Measurements from ENCODE around the gene CDK2AP2. TPM values are rescaled to one million over a fixed set of nuclear protein-coding genes. Genes with fewer than 3 reads are reported as not detected.

CDK2AP2 gene
- total RNA-seq, 1 donor from 2014 or later: 17.6 TPM

GRCh38 chr11:67532889-67533288 is 24.9 kb upstream of the CDK2AP2 start:
- Mint-ChIP-seq H3K27me3 (ENCODE audit: low read depth) (peaks cover 3% of the 10 kb centered on the region), H3K9me3 (peaks cover 23% of the 10 kb centered on the region)
- TF ChIP-seq CTCF (IDR thresholded peaks at IDR 0.05; ENCODE audit: unreplicated experiment): no peak

GRCh38 chr11:67530282-67530592 is 22.3 kb upstream of the CDK2AP2 start:
- Mint-ChIP-seq H3K27ac (no peak overlapping the region), H3K36me3 (peaks cover 4% of the 10 kb centered on the region), H3K4me3 (no peak overlapping the region), H3K4me1 (no peaks in the 10 kb centered on the region), H3K27me3 (ENCODE audit: low read depth) (peaks cover 7% of the 10 kb centered on the region), H3K9me3 (peaks cover 30% of the 10 kb centered on the region)
- no peak for TF ChIP-seq CTCF (IDR thresholded peaks at IDR 0.05; ENCODE audit: unreplicated experiment)
- DNase-seq (ENCODE audit: low spot score in 2 of 2, unreplicated experiment in 2 of 2): no peak

More at GRCh38 chr11:67532889-67533288, 24.9 kb upstream of the CDK2AP2 start:
- no peak overlapping the region for H3K4me3 Mint-ChIP-seq
- no peaks in the 10 kb centered on the region for H3K4me1 Mint-ChIP-seq
- H3K36me3 Mint-ChIP-seq: peaks cover 4% of the 10 kb centered on the region
- DNase-seq (ENCODE audit: low spot score in 2 of 2, unreplicated experiment in 2 of 2): no peak
- H3K27ac Mint-ChIP-seq: no peak overlapping the region

GRCh38 chr11:67528376-67528775 is 20.4 kb upstream of the CDK2AP2 start:
- no peak for DNase-seq (ENCODE audit: low spot score in 2 of 2, unreplicated experiment in 2 of 2)
- no peak for TF ChIP-seq CTCF (IDR thresholded peaks at IDR 0.05; ENCODE audit: unreplicated experiment)
- Mint-ChIP-seq H3K27me3 (ENCODE audit: low read depth) (peaks cover 10% of the 10 kb centered on the region), H3K27ac (no peak overlapping the region), H3K4me3 (no peak overlapping the region), H3K36me3 (no peaks in the 10 kb centered on the region), H3K9me3 (peaks cover 20% of the 10 kb centered on the region), H3K4me1 (no peaks in the 10 kb centered on the region)

- TF ChIP-seq CTCF (IDR thresholded peaks at IDR 0.05; ENCODE audit: unreplicated experiment): no peak
- Mint-ChIP-seq H3K9me3 (peaks cover 7% of the 10 kb centered on the region), H3K27me3 (ENCODE audit: low read depth) (peaks cover 17% of the 10 kb centered on the region), H3K4me1 (no peaks in the 10 kb centered on the region), H3K4me3 (no peak overlapping the region), H3K27ac (no peak overlapping the region), H3K36me3 (no peaks in the 10 kb centered on the region)
- DNase-seq (ENCODE audit: low spot score in 2 of 2, unreplicated experiment in 2 of 2): no peak
Measured at GRCh38 chr11:67525275-67525976, 17.5 kb upstream of the CDK2AP2 start.

GRCh38 chr11:67524480-67524808 is 16.5 kb upstream of the CDK2AP2 start:
- Mint-ChIP-seq H3K36me3 (no peaks in the 10 kb centered on the region), H3K9me3 (peaks cover 7% of the 10 kb centered on the region), H3K4me3 (no peak overlapping the region), H3K4me1 (no peaks in the 10 kb centered on the region), H3K27me3 (ENCODE audit: low read depth) (peaks cover 17% of the 10 kb centered on the region), H3K27ac (no peak overlapping the region)
- TF ChIP-seq CTCF (IDR thresholded peaks at IDR 0.05; ENCODE audit: unreplicated experiment): no peak
- no peak for DNase-seq (ENCODE audit: low spot score in 2 of 2, unreplicated experiment in 2 of 2)
